Measurements from ENCODE around the gene FAM83F. TPM values are rescaled to one million over a fixed set of nuclear protein-coding genes. Genes with fewer than 3 reads are reported as not detected.

FAM83F gene
- total and polyA plus RNA-seq, 7 donors, result under 0.01 to 19.5 (median 0.71) TPM

DNA sequence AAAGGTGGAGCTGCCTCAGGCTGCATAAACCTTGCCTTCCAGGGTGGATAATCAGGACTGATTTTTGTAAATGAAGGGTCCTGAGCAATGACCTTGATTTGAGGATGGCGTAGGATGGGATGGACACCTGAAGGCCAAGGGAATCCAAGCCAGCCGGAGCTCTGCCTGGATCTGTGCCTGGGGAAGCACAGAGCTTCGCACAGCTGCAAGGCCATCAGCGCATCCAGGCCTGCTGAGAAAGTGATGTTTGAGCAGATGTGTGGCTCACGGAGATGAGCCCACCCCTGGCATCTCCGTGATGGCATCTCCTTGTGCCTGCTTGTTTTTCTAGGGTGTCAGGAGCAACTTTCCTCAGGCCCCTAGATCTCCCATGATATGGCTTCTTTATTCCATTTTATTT is 23.3 kb downstream of the FAM83F start:
- intact Hi-C loops (cut with DNase I), result no loop called here
- 95% methylated on average over 6 of the region's 6 CpGs for WGBS, 2 donors
- no peak overlapping the region for H3K27ac ChIP-seq
- TF ChIP-seq EP300 (IDR thresholded peaks at IDR 0.05) (no peak), POLR2A (IDR thresholded peaks at IDR 0.05) (no peak), POLR2AphosphoS5 (IDR thresholded peaks at IDR 0.05) (no peak)
- TF ChIP-seq, protein P1, sequence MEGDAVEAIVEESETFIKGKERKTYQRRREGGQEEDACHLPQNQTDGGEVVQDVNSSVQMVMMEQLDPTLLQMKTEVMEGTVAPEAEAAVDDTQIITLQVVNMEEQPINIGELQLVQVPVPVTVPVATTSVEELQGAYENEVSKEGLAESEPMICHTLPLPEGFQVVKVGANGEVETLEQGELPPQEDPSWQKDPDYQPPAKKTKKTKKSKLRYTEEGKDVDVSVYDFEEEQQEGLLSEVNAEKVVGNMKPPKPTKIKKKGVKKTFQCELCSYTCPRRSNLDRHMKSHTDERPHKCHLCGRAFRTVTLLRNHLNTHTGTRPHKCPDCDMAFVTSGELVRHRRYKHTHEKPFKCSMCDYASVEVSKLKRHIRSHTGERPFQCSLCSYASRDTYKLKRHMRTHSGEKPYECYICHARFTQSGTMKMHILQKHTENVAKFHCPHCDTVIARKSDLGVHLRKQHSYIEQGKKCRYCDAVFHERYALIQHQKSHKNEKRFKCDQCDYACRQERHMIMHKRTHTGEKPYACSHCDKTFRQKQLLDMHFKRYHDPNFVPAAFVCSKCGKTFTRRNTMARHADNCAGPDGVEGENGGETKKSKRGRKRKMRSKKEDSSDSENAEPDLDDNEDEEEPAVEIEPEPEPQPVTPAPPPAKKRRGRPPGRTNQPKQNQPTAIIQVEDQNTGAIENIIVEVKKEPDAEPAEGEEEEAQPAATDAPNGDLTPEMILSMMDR (IDR thresholded peaks at IDR 0.05), result no peak
- no peaks in the 10 kb centered on the region for H3K36me3 ChIP-seq
- H3K27me3 ChIP-seq, result peaks cover 0 to 10% (median 0%) of the 10 kb centered on the region in 3 donors
- no peaks in the 10 kb centered on the region for H3K4me1 ChIP-seq
- no peaks in the 10 kb centered on the region for H3K9me3 ChIP-seq
- H3K4me3 ChIP-seq, result no peak overlapping the region
- no peak for DNase-seq

DNA sequence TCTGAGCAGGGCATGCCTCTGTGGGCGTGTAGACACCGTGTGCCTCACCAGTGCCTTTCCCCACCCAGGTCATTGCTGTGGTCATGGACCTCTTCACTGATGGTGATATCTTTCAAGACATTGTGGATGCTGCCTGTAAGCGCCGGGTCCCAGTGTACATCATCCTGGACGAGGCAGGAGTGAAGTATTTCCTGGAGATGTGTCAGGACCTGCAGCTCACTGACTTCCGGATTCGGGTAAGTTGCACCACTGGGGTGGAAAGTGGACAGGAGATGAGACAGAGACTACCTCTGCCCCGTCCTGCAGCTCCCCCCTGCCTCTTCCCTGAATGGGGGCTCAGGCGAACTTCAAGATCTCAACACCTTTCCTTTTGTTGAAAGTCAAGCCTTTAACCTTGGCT is 24.3 kb downstream of the FAM83F start:
- H3K4me3 ChIP-seq, result no peak overlapping the region
- 93 to 94% methylated on average over 9 of the region's 9 CpGs for WGBS, 2 donors
- peaks cover 0 to 18% (median 0%) of the 10 kb centered on the region in 3 donors for H3K27me3 ChIP-seq
- intact Hi-C loops (cut with DNase I), result no loop called here
- DNase-seq, result no peak
- H3K4me1 ChIP-seq, result no peaks in the 10 kb centered on the region
- no peak overlapping the region for H3K27ac ChIP-seq
- no peaks in the 10 kb centered on the region for H3K36me3 ChIP-seq
- TF ChIP-seq POLR2A (IDR thresholded peaks at IDR 0.05) (no peak), EP300 (IDR thresholded peaks at IDR 0.05) (no peak), POLR2AphosphoS5 (IDR thresholded peaks at IDR 0.05) (no peak)
- TF ChIP-seq, protein P1 (IDR thresholded peaks at IDR 0.05), result no peak
- H3K9me3 ChIP-seq, result no peaks in the 10 kb centered on the region

DNA sequence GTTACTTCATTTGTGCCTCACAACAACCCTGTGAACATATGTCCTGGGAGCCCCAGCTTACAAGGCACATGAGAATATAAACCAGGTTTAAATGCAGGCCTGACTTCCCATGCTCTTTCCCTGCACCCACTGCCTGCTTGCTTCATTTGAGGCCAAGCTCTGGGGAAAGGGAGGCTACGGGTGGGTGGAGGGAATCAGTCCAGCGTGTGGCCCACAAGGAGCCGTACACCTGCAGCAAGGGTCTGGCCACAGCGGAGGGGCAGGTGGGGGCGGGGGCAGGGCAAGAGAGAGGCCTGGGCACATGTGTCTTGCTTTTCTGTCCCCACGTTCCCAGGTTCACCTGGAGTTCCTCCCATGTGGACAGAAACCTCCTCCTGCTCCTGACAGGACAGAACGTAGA is 26.2 kb downstream of the FAM83F start:
- intact Hi-C loops (cut with DNase I), result no loop called here
- no peak overlapping the region for H3K27ac ChIP-seq
- no peak for TF ChIP-seq POLR2AphosphoS5 (IDR thresholded peaks at IDR 0.05)
- no peak for TF ChIP-seq EP300 (IDR thresholded peaks at IDR 0.05)
- TF ChIP-seq POLR2A (IDR thresholded peaks at IDR 0.05), result no peak
- TF ChIP-seq, protein P1 (IDR thresholded peaks at IDR 0.05), result no peak
- H3K4me1 ChIP-seq, result no peaks in the 10 kb centered on the region
- peaks cover 0 to 20% (median 0%) of the 10 kb centered on the region in 3 donors for H3K27me3 ChIP-seq
- WGBS, 2 donors, result 88 to 94% methylated on average over 7 of the region's 7 CpGs
- H3K36me3 ChIP-seq, result no peaks in the 10 kb centered on the region
- no peak for DNase-seq
- H3K4me3 ChIP-seq, result no peak overlapping the region
- no peaks in the 10 kb centered on the region for H3K9me3 ChIP-seq

DNA sequence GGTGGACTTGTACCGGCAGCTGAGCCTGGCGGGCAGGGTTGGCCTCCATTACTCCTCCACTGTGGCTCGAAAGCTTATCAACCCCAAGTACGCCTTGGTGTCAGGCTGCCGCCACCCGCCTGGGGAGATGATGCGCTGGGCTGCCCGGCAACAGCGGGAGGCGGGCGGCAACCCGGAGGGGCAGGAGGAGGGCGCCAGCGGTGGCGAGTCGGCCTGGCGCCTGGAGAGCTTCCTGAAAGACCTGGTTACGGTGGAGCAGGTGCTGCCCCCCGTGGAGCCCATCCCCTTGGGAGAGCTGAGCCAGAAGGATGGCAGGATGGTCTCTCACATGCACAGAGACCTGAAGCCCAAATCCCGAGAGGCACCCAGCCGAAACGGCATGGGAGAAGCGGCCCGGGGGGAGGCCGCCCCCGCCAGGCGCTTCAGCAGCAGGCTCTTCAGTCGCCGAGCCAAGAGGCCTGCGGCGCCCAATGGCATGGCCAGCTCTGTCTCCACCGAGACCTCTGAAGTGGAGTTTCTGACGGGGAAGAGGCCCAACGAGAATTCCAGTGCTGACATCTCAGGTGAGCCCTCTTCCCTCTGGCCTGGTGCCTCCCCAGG is 26.7 kb downstream of the FAM83F start:
- no peak overlapping the region for H3K27ac ChIP-seq
- peaks cover 0 to 20% (median 0%) of the 10 kb centered on the region in 3 donors for H3K27me3 ChIP-seq
- intact Hi-C loops (cut with DNase I), result no loop called here
- DNase-seq, result no peak
- H3K36me3 ChIP-seq, result no peaks in the 10 kb centered on the region
- no peak for TF ChIP-seq POLR2AphosphoS5 (IDR thresholded peaks at IDR 0.05)
- TF ChIP-seq, protein P1 (IDR thresholded peaks at IDR 0.05), result no peak
- TF ChIP-seq EP300 (IDR thresholded peaks at IDR 0.05), result no peak
- no peak for TF ChIP-seq POLR2A (IDR thresholded peaks at IDR 0.05)
- WGBS, 2 donors, result 93 to 94% methylated on average over 34 of the region's 34 CpGs
- no peaks in the 10 kb centered on the region for H3K4me1 ChIP-seq
- H3K9me3 ChIP-seq, result no peaks in the 10 kb centered on the region
- H3K4me3 ChIP-seq, result no peak overlapping the region

All from sigmoid colon (tissue), 7 donors.